PFSK-1 (cell line): ENCODE measurements around the gene CADM2.

ENCODE experiments used
- FOXP2 ChIP-seq: optimal IDR thresholded peaks from 2 replicates; pipeline ENCODE3; 2011; ENCODE audit warnings: borderline replicate concordance, control low read depth, inconsistent platforms; ENCODE audit not compliant: insufficient read depth; ENCODE audit errors: extremely low read length, extremely low read depth
- POLR2AphosphoS5 ChIP-seq: IDR thresholded peaks from 2 replicates; pipeline ENCODE4 v1.6.1; 2012; ENCODE audit warnings: low read depth, mild to moderate bottlenecking, control low read depth, low read length, moderate library complexity
- SIN3A ChIP-seq: IDR thresholded peaks from 2 replicates; pipeline ENCODE4 v1.6.1; 2012; ENCODE audit warnings: mild to moderate bottlenecking, low read length, moderate library complexity, borderline replicate concordance; ENCODE audit not compliant: insufficient read depth
- TAF1 ChIP-seq: IDR thresholded peaks from 2 replicates; pipeline ENCODE4 v1.6.1; 2012; ENCODE audit warnings: low read length, control low read depth, borderline replicate concordance; ENCODE audit not compliant: insufficient read depth
- TF ChIP-seq, protein P1 (sequence below), 2 experiments: IDR thresholded peaks; 2 replicates each; pipeline versions ENCODE4 v1.6.1 to v1.8.0; 2011 to 2012; ENCODE audit warnings: low read depth in 2 of 2, low read length in 2 of 2, control low read depth in 1 of 2, inconsistent platforms in 1 of 2, mild to moderate bottlenecking in 1 of 2, moderate library complexity in 1 of 2; ENCODE audit not compliant: insufficient read depth in 1 of 2

- TF ChIP-seq POLR2AphosphoS5: no peak
- TF ChIP-seq FOXP2: no peak
- TF ChIP-seq, protein P1, sequence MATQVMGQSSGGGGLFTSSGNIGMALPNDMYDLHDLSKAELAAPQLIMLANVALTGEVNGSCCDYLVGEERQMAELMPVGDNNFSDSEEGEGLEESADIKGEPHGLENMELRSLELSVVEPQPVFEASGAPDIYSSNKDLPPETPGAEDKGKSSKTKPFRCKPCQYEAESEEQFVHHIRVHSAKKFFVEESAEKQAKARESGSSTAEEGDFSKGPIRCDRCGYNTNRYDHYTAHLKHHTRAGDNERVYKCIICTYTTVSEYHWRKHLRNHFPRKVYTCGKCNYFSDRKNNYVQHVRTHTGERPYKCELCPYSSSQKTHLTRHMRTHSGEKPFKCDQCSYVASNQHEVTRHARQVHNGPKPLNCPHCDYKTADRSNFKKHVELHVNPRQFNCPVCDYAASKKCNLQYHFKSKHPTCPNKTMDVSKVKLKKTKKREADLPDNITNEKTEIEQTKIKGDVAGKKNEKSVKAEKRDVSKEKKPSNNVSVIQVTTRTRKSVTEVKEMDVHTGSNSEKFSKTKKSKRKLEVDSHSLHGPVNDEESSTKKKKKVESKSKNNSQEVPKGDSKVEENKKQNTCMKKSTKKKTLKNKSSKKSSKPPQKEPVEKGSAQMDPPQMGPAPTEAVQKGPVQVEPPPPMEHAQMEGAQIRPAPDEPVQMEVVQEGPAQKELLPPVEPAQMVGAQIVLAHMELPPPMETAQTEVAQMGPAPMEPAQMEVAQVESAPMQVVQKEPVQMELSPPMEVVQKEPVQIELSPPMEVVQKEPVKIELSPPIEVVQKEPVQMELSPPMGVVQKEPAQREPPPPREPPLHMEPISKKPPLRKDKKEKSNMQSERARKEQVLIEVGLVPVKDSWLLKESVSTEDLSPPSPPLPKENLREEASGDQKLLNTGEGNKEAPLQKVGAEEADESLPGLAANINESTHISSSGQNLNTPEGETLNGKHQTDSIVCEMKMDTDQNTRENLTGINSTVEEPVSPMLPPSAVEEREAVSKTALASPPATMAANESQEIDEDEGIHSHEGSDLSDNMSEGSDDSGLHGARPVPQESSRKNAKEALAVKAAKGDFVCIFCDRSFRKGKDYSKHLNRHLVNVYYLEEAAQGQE (IDR thresholded peaks at IDR 0.05; ENCODE audit: insufficient read depth in 1 of 2, low read depth in 2 of 2, low read length in 2 of 2): no peak
- TF ChIP-seq TAF1: no peak
- TF ChIP-seq SIN3A: no peak
Observed at GRCh38 chr3:85041562-85042055, 82.8 kb downstream of the CADM2 start.
